ENCODE data around the gene ARHGEF39. TPM values are rescaled to one million over a fixed set of nuclear protein-coding genes. Genes with fewer than 3 reads are reported as not detected.

ARHGEF39 gene
- total RNA-seq, 4 donors from 2014 or later = 0.20 to 4.8 (median 1.0) TPM; not detected in 1

DNA sequence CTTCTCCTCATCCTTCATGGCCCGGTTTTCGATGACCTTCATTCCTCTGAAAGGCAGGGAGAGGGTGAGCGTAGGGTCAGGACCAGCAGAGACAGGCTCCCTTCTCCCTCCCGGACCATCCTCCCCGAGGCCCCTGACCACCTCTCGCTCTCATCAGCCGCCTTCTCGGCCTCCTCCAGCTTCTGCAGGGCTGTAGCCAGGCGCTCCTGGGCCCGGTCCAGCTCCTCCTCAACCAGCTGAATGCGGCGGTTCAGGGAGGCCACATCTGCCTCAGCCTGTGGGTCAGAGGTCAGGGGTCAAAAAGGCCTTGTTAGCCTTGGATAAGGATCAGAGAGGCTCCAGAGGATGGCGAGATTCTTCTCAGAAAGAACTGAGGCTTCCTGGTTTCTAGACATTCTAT is 20.5 kb upstream of the ARHGEF39 start:
- WGBS, 2 donors = 35 to 48% methylated on average over 13 of the region's 13 CpGs

DNA sequence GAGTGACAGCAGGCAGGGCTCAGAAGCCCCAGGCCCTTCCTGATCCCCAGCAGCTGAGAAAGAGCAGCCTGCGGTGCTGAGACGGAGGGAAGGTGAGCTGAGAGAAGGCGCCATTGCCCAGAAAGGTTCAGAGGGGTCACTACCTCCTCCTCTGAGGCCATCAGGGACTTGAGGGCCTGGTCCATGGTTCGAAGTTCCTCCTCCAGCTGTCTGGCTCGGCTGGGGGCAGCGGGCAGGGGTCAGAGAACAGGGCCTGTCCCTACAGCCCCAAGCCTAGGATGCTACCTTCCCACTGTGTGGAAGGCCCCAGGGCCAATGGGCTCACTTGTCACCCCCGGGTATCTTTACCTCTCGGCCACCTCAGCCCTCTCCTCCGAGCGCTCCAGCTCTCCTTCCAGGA is 19.9 kb upstream of the ARHGEF39 start:
- Histone ChIP-seq H3K9me3 (no peaks in the 10 kb centered on the region), H3K36me3 (peaks cover 0 to 47% (median 0%) of the 10 kb centered on the region in 3 donors), H3K27me3 (no peaks in the 10 kb centered on the region), H3K4me3 (peak overlapping the region in 1 of 4 donors; percentile 2), H3K27ac (peak overlapping the region in 2 of 4 donors; percentile 43 to 96), H3K4me1 (peaks cover 0 to 55% (median 9%) of the 10 kb centered on the region in 4 donors)
- no peak for DNase-seq (ENCODE audit: low spot score in 2 of 2)
- WGBS, 2 donors = 83 to 95% methylated on average over 10 of the region's 10 CpGs
- TF ChIP-seq POLR2A (IDR thresholded peaks at IDR 0.05) (no peak), EP300 (IDR thresholded peaks at IDR 0.05) (no peak)
- TF ChIP-seq, protein P1, sequence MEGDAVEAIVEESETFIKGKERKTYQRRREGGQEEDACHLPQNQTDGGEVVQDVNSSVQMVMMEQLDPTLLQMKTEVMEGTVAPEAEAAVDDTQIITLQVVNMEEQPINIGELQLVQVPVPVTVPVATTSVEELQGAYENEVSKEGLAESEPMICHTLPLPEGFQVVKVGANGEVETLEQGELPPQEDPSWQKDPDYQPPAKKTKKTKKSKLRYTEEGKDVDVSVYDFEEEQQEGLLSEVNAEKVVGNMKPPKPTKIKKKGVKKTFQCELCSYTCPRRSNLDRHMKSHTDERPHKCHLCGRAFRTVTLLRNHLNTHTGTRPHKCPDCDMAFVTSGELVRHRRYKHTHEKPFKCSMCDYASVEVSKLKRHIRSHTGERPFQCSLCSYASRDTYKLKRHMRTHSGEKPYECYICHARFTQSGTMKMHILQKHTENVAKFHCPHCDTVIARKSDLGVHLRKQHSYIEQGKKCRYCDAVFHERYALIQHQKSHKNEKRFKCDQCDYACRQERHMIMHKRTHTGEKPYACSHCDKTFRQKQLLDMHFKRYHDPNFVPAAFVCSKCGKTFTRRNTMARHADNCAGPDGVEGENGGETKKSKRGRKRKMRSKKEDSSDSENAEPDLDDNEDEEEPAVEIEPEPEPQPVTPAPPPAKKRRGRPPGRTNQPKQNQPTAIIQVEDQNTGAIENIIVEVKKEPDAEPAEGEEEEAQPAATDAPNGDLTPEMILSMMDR (IDR thresholded peaks at IDR 0.05) = no peak

More for the DNA sequence above, 20.5 kb upstream of the ARHGEF39 start:
- DNase-seq (ENCODE audit: low spot score in 2 of 2) = peak in 1 of 2 donors; percentile 35
- Histone ChIP-seq H3K4me1 (peaks cover 0 to 59% (median 9%) of the 10 kb centered on the region in 4 donors), H3K36me3 (peaks cover 0 to 47% (median 0%) of the 10 kb centered on the region in 3 donors), H3K4me3 (peak overlapping the region in 1 of 4 donors; percentile 82), H3K27me3 (no peaks in the 10 kb centered on the region), H3K27ac (peak overlapping the region in 1 of 4 donors; percentile 96), H3K9me3 (no peaks in the 10 kb centered on the region)
- TF ChIP-seq EP300 (IDR thresholded peaks at IDR 0.05) = peak in 1 of 2 donors; percentile 38
- TF ChIP-seq POLR2A (IDR thresholded peaks at IDR 0.05) = no peak
- TF ChIP-seq, protein P1 (IDR thresholded peaks at IDR 0.05) = no peak

DNA sequence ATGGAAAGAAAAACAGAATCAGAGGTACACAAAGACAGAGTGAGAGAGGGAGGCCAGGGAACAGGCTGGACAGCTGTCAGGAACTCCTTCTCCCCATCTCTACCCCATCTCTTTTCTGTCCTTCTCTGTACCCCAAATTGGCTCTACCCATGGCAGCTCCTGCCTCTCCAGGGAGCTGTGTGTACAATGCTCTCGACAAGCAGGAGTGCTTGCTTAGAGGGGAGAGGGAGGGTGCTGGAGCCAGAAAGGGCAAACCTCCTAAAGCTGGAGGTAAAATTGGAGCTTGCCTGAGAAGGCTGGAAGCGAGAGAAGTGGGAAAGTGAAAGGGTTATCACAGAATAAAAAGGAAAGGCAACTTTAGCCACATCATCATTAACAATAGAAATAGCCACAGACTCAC is 18.3 kb upstream of the ARHGEF39 start:
- TF ChIP-seq, protein P1 (IDR thresholded peaks at IDR 0.05) = no peak
- no peak for TF ChIP-seq POLR2A (IDR thresholded peaks at IDR 0.05)
- no peak for TF ChIP-seq EP300 (IDR thresholded peaks at IDR 0.05)
- Histone ChIP-seq H3K36me3 (peaks cover 0 to 47% (median 0%) of the 10 kb centered on the region in 3 donors), H3K27ac (peak overlapping the region in 1 of 4 donors; percentile 7), H3K9me3 (no peaks in the 10 kb centered on the region), H3K4me3 (no peak overlapping the region), H3K4me1 (peaks cover 0 to 39% (median 6%) of the 10 kb centered on the region in 4 donors), H3K27me3 (no peaks in the 10 kb centered on the region)
- DNase-seq (ENCODE audit: low spot score in 2 of 2) = no peak
- 60 to 75% methylated on average over 2 of the region's 2 CpGs for WGBS, 2 donors

DNA sequence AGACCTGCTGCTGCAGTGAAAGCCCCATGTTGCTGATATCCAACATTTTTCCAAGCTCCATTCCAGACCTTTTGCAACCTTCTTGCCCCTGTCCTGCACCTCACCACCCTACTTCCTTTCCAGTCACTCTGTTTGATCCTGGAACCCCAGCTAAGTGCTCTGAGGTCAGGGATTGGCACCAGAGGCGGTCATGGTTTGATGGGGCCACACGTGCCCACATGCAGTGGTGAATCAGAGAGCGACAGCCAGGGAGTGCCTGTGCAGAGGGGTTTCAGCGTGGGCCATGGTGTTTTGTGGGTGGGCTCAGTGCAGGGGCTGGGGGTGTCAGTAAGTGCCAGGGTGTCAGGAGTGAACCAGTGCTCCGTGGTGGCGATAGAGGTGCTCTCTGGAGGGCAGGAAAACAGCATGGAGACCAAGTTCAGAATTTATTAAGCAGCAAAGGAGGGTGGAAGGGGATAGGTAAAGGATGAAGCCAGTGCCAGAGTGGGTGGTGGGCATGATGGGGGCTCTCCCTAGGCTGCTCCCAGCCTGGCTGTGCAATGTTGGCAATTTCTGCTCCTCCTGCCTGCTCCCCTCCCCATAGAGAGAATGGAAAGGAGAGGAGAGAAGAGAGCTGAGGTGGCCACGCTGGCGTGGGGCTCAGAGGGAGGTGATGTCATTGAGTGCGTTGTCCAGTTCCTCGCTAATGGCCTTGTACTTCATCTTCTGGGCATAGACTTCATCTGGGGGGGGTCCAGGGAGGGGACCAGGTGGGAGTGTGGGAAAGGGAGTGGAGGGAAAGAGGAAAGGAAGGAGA is 17.7 kb upstream of the ARHGEF39 start:
- Histone ChIP-seq H3K36me3 (peaks cover 0 to 47% (median 0%) of the 10 kb centered on the region in 3 donors), H3K27ac (peak overlapping the region in 1 of 4 donors; percentile 7), H3K4me1 (peaks cover 0 to 33% (median 6%) of the 10 kb centered on the region in 4 donors), H3K9me3 (no peaks in the 10 kb centered on the region), H3K27me3 (no peaks in the 10 kb centered on the region), H3K4me3 (no peak overlapping the region)
- WGBS, 2 donors = 78 to 86% methylated on average over 10 of the region's 10 CpGs
- no peak for DNase-seq (ENCODE audit: low spot score in 2 of 2)
- TF ChIP-seq, protein P1 (IDR thresholded peaks at IDR 0.05) = no peak
- no peak for TF ChIP-seq POLR2A (IDR thresholded peaks at IDR 0.05)
- TF ChIP-seq EP300 (IDR thresholded peaks at IDR 0.05) = no peak

DNA sequence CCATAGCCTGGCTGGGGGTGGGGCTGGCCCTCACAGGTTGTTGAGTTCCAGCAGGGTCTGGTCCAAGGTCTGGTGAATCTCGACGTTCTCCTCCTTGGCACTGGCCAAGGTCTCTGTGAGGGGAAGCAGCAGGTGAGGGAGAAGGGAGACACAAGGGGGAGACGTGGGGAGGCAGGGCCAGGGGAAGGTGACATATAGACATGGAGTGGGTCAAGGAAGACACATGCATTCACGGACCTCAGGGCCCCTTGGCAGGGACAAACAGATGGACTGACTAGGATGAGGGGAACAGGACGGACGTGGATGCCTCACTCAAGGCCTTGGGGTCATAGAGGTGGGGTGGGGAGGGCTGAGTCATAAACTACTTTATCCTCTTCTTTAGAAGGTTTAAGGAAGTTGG is 17.1 kb upstream of the ARHGEF39 start:
- WGBS, 2 donors = 79 to 81% methylated on average over 6 of the region's 6 CpGs
- Histone ChIP-seq H3K27me3 (no peaks in the 10 kb centered on the region), H3K9me3 (no peaks in the 10 kb centered on the region), H3K4me1 (peaks cover 0 to 26% (median 3%) of the 10 kb centered on the region in 4 donors), H3K36me3 (peaks cover 0 to 47% (median 0%) of the 10 kb centered on the region in 3 donors), H3K4me3 (no peak overlapping the region), H3K27ac (no peak overlapping the region)
- TF ChIP-seq EP300 (IDR thresholded peaks at IDR 0.05) = no peak
- TF ChIP-seq, protein P1 (IDR thresholded peaks at IDR 0.05) = no peak
- no peak for TF ChIP-seq POLR2A (IDR thresholded peaks at IDR 0.05)
- DNase-seq (ENCODE audit: low spot score in 2 of 2) = no peak

Data from tibial nerve (tissue), 4 donors.